ENCODE data around the gene CDIP1.

- TF ChIP-seq CTCF (conservative IDR thresholded peaks at IDR 0.05; ENCODE audit: low read length) (no peak), EZH2phosphoT487 (IDR thresholded peaks at IDR 0.05; ENCODE audit: borderline replicate concordance) (no peak)
Measured at GRCh38 chr16:4548124-4548523, 9.6 kb upstream of the CDIP1 start.
